GM12873 (cell line): Measurements from ENCODE around the gene NEAT1.

Source experiments
- TF ChIP-seq, protein P1 (sequence below): IDR thresholded peaks from 2 replicates; pipeline ENCODE4 v1.5.1; 2012; ENCODE audit warnings: low read depth, mild to moderate bottlenecking, moderate library complexity, low read length, control low read depth; ENCODE audit not compliant: insufficient read depth; ENCODE audit errors: missing control alignments

The NEAT1 gene

DNA sequence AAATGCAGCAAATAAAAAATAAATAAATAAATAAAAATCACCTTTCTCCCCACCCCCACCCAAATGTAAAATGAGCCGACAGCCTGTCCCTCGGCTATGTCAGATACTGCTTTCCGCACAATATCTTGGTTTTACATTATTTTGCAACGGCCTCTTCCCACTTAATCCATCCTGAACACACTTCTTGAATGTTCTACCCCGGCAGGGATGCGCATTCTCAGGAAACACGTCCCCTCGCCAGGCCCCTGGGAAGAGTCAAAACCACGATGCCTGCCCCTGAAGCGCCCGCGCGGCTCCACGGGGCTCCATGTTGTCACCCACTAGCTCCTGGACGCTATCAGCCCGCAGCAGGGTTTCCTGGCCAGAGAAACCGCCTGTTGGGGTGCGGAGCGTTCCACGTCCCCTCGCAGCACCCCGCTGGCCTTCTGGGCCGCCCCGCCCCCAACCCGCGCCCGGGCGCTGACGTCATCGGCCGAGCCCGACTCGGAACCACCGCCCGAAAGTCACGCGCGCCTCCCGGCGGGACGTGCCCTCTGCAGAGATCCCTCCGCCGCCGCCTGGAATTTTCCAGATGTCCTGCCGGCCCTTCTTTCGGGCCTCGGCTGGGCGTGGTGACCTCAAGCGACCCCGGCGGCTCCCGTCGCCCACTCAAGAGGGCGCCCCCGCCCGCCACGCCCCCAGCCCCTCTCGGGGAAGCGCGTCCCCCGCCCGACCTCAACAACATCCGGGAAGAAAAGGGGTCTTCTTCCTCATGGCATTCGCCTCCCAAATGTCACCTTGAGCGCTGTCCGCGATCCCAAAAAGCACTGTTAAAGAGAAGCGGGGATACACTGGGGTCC lies 585 bp upstream of the NEAT1 start:
- TF ChIP-seq, protein P1, sequence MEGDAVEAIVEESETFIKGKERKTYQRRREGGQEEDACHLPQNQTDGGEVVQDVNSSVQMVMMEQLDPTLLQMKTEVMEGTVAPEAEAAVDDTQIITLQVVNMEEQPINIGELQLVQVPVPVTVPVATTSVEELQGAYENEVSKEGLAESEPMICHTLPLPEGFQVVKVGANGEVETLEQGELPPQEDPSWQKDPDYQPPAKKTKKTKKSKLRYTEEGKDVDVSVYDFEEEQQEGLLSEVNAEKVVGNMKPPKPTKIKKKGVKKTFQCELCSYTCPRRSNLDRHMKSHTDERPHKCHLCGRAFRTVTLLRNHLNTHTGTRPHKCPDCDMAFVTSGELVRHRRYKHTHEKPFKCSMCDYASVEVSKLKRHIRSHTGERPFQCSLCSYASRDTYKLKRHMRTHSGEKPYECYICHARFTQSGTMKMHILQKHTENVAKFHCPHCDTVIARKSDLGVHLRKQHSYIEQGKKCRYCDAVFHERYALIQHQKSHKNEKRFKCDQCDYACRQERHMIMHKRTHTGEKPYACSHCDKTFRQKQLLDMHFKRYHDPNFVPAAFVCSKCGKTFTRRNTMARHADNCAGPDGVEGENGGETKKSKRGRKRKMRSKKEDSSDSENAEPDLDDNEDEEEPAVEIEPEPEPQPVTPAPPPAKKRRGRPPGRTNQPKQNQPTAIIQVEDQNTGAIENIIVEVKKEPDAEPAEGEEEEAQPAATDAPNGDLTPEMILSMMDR, result no peak

DNA sequence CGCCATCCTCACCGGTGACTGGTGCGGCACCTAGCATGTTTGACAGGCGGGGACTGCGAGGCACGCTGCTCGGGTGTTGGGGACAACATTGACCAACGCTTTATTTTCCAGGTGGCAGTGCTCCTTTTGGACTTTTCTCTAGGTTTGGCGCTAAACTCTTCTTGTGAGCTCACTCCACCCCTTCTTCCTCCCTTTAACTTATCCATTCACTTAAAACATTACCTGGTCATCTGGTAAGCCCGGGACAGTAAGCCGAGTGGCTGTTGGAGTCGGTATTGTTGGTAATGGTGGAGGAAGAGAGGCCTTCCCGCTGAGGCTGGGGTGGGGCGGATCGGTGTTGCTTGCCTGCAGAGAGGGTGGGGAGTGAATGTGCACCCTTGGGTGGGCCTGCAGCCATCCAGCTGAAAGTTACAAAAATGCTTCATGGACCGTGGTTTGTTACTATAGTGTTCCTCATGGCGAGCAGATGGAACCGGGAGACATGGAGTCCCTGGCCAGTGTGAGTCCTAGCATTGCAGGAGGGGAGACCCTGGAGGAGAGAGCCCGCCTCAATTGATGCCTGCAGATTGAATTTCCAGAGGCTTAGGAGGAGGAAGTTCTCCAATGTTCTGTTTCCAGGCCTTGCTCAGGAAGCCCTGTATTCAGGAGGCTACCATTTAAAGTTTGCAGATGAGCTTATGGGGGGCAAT lies 1.1 kb downstream of the NEAT1 start:
- TF ChIP-seq, protein P1, result no peak

DNA sequence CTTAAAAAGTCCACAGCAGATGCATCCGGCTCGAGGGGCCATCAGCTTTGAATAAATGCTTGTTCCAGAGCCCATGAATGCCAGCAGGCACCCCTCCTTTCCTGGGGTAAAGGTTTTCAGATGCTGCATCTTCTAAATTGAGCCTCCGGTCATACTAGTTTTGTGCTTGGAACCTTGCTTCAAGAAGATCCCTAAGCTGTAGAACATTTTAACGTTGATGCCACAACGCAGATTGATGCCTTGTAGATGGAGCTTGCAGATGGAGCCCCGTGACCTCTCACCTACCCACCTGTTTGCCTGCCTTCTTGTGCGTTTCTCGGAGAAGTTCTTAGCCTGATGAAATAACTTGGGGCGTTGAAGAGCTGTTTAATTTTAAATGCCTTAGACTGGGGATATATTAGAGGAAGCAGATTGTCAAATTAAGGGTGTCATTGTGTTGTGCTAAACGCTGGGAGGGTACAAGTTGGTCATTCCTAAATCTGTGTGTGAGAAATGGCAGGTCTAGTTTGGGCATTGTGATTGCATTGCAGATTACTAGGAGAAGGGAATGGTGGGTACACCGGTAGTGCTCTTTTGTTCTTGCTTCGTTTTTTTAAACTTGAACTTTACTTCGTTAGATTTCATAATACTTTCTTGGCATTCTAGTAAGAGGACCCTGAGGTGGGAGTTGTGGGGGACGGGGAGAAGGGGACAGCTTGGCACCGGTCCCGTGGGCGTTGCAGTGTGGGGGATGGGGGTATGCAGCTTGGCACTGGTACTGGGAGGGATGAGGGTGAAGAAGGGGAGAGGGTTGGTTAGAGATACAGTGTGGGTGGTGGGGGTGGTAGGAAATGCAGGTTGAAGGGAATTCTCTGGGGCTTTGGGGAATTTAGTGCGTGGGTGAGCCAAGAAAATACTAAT lies 1.9 kb downstream of the NEAT1 start:
- TF ChIP-seq, protein P1, result no peak

DNA sequence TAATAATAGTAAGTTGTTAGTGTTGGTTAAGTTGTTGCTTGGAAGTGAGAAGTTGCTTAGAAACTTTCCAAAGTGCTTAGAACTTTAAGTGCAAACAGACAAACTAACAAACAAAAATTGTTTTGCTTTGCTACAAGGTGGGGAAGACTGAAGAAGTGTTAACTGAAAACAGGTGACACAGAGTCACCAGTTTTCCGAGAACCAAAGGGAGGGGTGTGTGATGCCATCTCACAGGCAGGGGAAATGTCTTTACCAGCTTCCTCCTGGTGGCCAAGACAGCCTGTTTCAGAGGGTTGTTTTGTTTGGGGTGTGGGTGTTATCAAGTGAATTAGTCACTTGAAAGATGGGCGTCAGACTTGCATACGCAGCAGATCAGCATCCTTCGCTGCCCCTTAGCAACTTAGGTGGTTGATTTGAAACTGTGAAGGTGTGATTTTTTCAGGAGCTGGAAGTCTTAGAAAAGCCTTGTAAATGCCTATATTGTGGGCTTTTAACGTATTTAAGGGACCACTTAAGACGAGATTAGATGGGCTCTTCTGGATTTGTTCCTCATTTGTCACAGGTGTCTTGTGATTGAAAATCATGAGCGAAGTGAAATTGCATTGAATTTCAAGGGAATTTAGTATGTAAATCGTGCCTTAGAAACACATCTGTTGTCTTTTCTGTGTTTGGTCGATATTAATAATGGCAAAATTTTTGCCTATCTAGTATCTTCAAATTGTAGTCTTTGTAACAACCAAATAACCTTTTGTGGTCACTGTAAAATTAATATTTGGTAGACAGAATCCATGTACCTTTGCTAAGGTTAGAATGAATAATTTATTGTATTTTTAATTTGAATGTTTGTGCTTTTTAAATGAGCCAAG lies 2.7 kb downstream of the NEAT1 start:
- TF ChIP-seq, protein P1, result peak; percentile 38

DNA sequence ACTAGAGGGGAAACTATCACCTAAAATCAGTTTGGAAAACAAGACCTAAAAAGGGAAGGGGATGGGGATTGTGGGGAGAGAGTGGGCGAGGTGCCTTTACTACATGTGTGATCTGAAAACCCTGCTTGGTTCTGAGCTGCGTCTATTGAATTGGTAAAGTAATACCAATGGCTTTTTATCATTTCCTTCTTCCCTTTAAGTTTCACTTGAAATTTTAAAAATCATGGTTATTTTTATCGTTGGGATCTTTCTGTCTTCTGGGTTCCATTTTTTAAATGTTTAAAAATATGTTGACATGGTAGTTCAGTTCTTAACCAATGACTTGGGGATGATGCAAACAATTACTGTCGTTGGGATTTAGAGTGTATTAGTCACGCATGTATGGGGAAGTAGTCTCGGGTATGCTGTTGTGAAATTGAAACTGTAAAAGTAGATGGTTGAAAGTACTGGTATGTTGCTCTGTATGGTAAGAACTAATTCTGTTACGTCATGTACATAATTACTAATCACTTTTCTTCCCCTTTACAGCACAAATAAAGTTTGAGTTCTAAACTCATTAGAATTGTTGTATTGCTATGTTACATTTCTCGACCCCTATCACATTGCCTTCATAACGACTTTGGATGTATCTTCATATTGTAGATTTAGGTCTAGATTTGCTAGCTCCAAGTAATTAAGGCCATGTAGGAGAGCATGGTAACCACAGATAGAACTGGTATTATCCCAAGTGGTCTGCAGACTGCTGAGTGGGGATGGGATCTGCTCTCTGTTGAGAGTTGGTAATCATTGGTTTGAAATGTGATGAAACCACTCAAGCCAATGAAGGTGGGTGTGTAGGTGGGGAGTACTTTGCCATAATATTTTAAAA lies 3.6 kb downstream of the NEAT1 start:
- TF ChIP-seq, protein P1, result no peak
